Left lung (tissue), 10 donors: ENCODE data around the gene GPC6. TPM values are rescaled to one million over a fixed set of nuclear protein-coding genes. Genes with fewer than 3 reads are reported as not detected.

ENCODE experiments used
- ATAC-seq: fragments of 200-7000 bp; cut with Tn5 transposase; one replicate; pipeline ENCODE4 v1.9.1; 2020; ENCODE audit warnings: moderate library complexity
- DNase-seq, 4 donors: peaks; one replicate each; pipeline ENCODE4 v3.0.0-alpha.2; 2013 to 2020
- H3K27ac ChIP-seq, 2 donors: fragments of 200-600 bp; sonication (generic) in 1 of 2; one replicate each; pipeline versions ENCODE4 v1.5.0 to v1.8.0; 2020 to 2021
- H3K27me3 ChIP-seq, 2 donors: fragments of 200-600 bp; sonication (generic) in 1 of 2; one replicate each; pipeline versions ENCODE4 v1.5.0 to v1.8.0; 2020 to 2021
- H3K36me3 ChIP-seq, 2 donors: fragments of 200-600 bp; sonication (generic) in 1 of 2; one replicate each; pipeline versions ENCODE4 v1.5.0 to v1.8.0; 2020 to 2021
- H3K4me1 ChIP-seq, 2 donors: fragments of 200-600 bp; one replicate each; pipeline ENCODE4 v1.8.0; 2021
- H3K4me3 ChIP-seq, 2 donors: fragments of 200-600 bp; sonication (generic) in 1 of 2; one replicate each; pipeline versions ENCODE4 v1.5.0 to v1.8.0; 2020 to 2021; ENCODE audit warnings: mild to moderate bottlenecking in 1 of 2
- H3K9me3 ChIP-seq, 2 donors: fragments of 200-600 bp; sonication (generic) in 1 of 2; one replicate each; pipeline versions ENCODE4 v1.5.0 to v1.8.0; 2020 to 2021
- intact Hi-C, 2 donors: fragments of 100-400 bp; cut with DNase I; formaldehyde crosslinking; loops; one replicate each; pipeline versions ENCODE4 v1.11.2 to v1.14.2; 2022
- polyA plus RNA-seq, 6 donors: library from polyadenylated mRNA; unstranded; fragments of 120-200 nt; gene quantifications; one replicate each; pipeline ENCODE4 v1.2.1, GENCODE V29; 2013; ENCODE audit not compliant: insufficient read length in 6 of 6
- total RNA-seq, 2 donors: library from RNA; stranded (reverse); fragmentation: NEBNext Ultra II Directional; extraction: Animal tissue kit (Norgen Biotek cat#: 25700); gene quantifications; one replicate each; pipeline ENCODE4 v1.2.1, GENCODE V29; 2021
- TF ChIP-seq, protein P1 (sequence below), 2 donors: fragments of 200-600 bp; sonication (generic) in 1 of 2; IDR thresholded peaks; one replicate each; pipeline versions ENCODE4 v1.5.0 to v1.8.0; 2021; ENCODE audit warnings: antibody characterized with exemption in 2 of 2
- donor health status: DM: no; HTN: yes; CAD: no.
- donor health status: DM: no; HTN: no; CAD: no.

GPC6 gene
- total and polyA plus RNA-seq, 8 donors, result 9.6 to 25.8 (median 21.1) TPM

GRCh38 chr13:94346261-94347019, 1119.8 kb downstream of the GPC6 start:
- H3K9me3 ChIP-seq, result no peaks in the 10 kb centered on the region
- intact Hi-C loops, result no loop called here
- TF ChIP-seq, protein P1, sequence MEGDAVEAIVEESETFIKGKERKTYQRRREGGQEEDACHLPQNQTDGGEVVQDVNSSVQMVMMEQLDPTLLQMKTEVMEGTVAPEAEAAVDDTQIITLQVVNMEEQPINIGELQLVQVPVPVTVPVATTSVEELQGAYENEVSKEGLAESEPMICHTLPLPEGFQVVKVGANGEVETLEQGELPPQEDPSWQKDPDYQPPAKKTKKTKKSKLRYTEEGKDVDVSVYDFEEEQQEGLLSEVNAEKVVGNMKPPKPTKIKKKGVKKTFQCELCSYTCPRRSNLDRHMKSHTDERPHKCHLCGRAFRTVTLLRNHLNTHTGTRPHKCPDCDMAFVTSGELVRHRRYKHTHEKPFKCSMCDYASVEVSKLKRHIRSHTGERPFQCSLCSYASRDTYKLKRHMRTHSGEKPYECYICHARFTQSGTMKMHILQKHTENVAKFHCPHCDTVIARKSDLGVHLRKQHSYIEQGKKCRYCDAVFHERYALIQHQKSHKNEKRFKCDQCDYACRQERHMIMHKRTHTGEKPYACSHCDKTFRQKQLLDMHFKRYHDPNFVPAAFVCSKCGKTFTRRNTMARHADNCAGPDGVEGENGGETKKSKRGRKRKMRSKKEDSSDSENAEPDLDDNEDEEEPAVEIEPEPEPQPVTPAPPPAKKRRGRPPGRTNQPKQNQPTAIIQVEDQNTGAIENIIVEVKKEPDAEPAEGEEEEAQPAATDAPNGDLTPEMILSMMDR (IDR thresholded peaks at IDR 0.05), result no peak
- H3K4me1 ChIP-seq, result no peaks in the 10 kb centered on the region
- H3K27me3 ChIP-seq, result no peaks in the 10 kb centered on the region
- ATAC-seq, result no peak
- H3K4me3 ChIP-seq, result no peak overlapping the region
- H3K36me3 ChIP-seq, result no peaks in the 10 kb centered on the region
- no peak overlapping the region for H3K27ac ChIP-seq
- DNase-seq, result peak in 1 of 4 donors; percentile 53

DNA sequence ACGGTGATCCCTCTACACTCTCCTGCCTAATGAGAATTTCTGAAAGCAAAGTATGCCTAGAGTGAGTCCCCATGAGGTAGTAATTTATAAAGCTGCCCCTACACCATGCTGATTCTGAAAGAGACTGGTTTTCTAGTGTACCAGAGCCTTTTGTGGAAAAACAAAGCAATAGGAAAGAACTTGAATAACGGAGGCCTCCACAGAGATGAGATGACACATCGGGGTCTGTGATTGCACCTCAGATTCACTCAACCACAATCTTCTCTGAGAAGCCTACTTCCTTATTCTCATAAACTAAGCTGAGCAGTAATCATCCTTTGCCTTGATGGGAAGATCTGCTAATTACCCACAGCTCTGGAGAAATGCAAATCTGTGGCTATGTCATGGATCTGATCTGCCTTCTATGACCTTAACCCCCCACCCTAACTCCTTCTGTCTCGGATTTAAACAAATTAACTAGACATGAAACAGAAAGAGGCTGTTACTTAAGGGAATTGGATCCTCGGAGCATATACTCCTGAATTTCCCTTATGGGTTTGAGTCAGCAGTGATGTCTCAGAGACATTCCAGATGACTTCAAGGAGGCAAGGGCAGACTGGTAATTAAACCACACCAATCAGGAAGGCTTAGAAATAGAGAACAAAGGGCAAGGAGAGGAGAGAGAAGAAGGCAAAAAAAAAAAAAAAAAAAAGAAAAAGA, 1124.8 kb downstream of the GPC6 start:
- DNase-seq (no peak), ATAC-seq (no peak)
- H3K27me3 ChIP-seq, result no peaks in the 10 kb centered on the region
- no peaks in the 10 kb centered on the region for H3K9me3 ChIP-seq
- TF ChIP-seq, protein P1 (IDR thresholded peaks at IDR 0.05), result no peak
- no peak overlapping the region for H3K4me3 ChIP-seq
- intact Hi-C loops, result no loop called here
- no peaks in the 10 kb centered on the region for H3K36me3 ChIP-seq
- H3K4me1 ChIP-seq, result no peaks in the 10 kb centered on the region
- H3K27ac ChIP-seq, result no peak overlapping the region

DNA sequence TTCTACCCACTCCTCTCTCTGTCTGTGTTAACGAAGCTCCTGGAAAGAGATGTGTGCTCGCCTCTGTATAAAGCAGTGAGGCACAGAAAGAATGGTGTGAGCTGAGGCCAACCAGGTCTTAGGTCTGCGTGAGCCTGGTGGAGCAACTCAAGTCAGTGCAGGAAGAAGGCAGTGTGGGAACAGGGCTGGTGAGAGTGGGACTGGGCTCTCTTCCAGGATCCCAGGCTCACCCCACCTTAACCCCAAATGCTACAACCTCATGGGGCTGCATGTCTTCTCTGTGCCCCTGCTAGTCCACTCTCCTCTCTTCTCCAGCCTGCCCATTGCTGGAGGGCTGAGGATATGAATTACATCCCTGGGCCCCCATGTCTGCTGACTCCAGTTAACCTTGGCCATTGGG, 1125.5 kb downstream of the GPC6 start:
- no peak for DNase-seq
- TF ChIP-seq, protein P1 (IDR thresholded peaks at IDR 0.05), result no peak
- ATAC-seq, result no peak
- no peaks in the 10 kb centered on the region for H3K4me1 ChIP-seq
- intact Hi-C loops, result no loop called here
- H3K36me3 ChIP-seq, result no peaks in the 10 kb centered on the region
- H3K27me3 ChIP-seq, result no peaks in the 10 kb centered on the region
- H3K9me3 ChIP-seq, result no peaks in the 10 kb centered on the region
- no peak overlapping the region for H3K4me3 ChIP-seq
- H3K27ac ChIP-seq, result no peak overlapping the region

- H3K4me1 ChIP-seq, result no peaks in the 10 kb centered on the region
- H3K27ac ChIP-seq, result no peak overlapping the region
- ATAC-seq, result no peak
- no peak for DNase-seq
- intact Hi-C loops, result no loop called here
- no peaks in the 10 kb centered on the region for H3K9me3 ChIP-seq
- H3K27me3 ChIP-seq, result no peaks in the 10 kb centered on the region
- no peak overlapping the region for H3K4me3 ChIP-seq
- TF ChIP-seq, protein P1 (IDR thresholded peaks at IDR 0.05), result no peak
- no peaks in the 10 kb centered on the region for H3K36me3 ChIP-seq
Observed at GRCh38 chr13:94353167-94353710, 1126.6 kb downstream of the GPC6 start.

- Histone ChIP-seq H3K9me3 (no peaks in the 10 kb centered on the region), H3K4me1 (no peaks in the 10 kb centered on the region), H3K27me3 (no peaks in the 10 kb centered on the region), H3K27ac (no peak overlapping the region), H3K4me3 (no peak overlapping the region), H3K36me3 (no peaks in the 10 kb centered on the region)
- DNase-seq (no peak), ATAC-seq (no peak)
- intact Hi-C loops, result no loop called here
- TF ChIP-seq, protein P1 (IDR thresholded peaks at IDR 0.05), result no peak
Observed at GRCh38 chr13:94359875-94360274, 1133.3 kb downstream of the GPC6 start.
